Left lobe of liver (tissue), 2 donors: ENCODE results near the gene HELZ2. TPM values are rescaled to one million over a fixed set of nuclear protein-coding genes. Genes with fewer than 3 reads are reported as not detected.
A peak's percentile ranks its signal among the peaks of the same experiment; 100 is the strongest.
"Not testable (repeated sequence)": the region's sequence is repeated elsewhere in the genome, so short reads cannot be mapped to it uniquely, and the experiment has no call there.

Experiments used
- ATAC-seq: fragments of 200-7000 bp; cut with Tn5 transposase; one replicate; pipeline ENCODE4 v1.9.1; 2020; ENCODE audit warnings: mild to moderate bottlenecking, moderate library complexity
- DNase-seq: peaks from one replicate; pipeline ENCODE4 v3.0.0-alpha.2; 2020; ENCODE audit warnings: low spot score
- total RNA-seq: library from RNA; stranded (reverse); gene quantifications from one replicate; pipeline ENCODE4 v1.2.1, GENCODE V29; 2021
- donor health status: DM: no; HTN: no; CAD: no; lungs with moderate emphysema.
- donor health status: DM: no; HTN: yes; CAD: no.

HELZ2 gene
- total RNA-seq = 18.1 TPM

- peak; percentile 83 for DNase-seq
- ATAC-seq = peak; percentile 83
These were observed at the start of gene HELZ2 for GRCh38 chr20:63574156-63574828. TSS of gene HELZ2 (minus strand) at chr20:63574239. CDS start at chr20:63572385, 1,854 bp downstream.

- ATAC-seq = no peak
- no peak for DNase-seq
These were observed 48.7 kb upstream of the HELZ2 start for GRCh38 chr20:63622732-63623131.

GRCh38 chr20:63622096-63622495 lies 48.1 kb upstream of the HELZ2 start:
- ATAC-seq (no peak), DNase-seq (no peak)

GRCh38 chr20:63620991-63621390 lies 47.0 kb upstream of the HELZ2 start:
- no peak for DNase-seq
- no peak for ATAC-seq

GRCh38 chr20:63619505-63619904 lies 45.5 kb upstream of the HELZ2 start:
- no peak for ATAC-seq
- DNase-seq = no peak

- ATAC-seq (no peak), DNase-seq (no peak)
These were observed 45.0 kb upstream of the HELZ2 start for GRCh38 chr20:63619086-63619485.

- DNase-seq = no peak
- ATAC-seq = no peak
These were observed 44.4 kb upstream of the HELZ2 start for GRCh38 chr20:63618291-63618980.

- ATAC-seq = no peak
- no peak for DNase-seq
These were observed 43.8 kb upstream of the HELZ2 start for GRCh38 chr20:63617876-63618265.

- no peak for DNase-seq
- ATAC-seq = no peak
These were observed 43.2 kb upstream of the HELZ2 start for GRCh38 chr20:63617092-63617875.

- not testable (repeated sequence) for DNase-seq, ATAC-seq
These were observed 40.0 kb upstream of the HELZ2 start for GRCh38 chr20:63613863-63614594.

GRCh38 chr20:63612276-63612931 lies 38.4 kb upstream of the HELZ2 start:
- no peak for ATAC-seq
- no peak for DNase-seq

GRCh38 chr20:63611646-63612045 lies 37.6 kb upstream of the HELZ2 start:
- DNase-seq (no peak), ATAC-seq (no peak)

GRCh38 chr20:63610581-63611435 lies 36.8 kb upstream of the HELZ2 start:
- DNase-seq = no peak

GRCh38 chr20:63606686-63607085 lies 32.6 kb upstream of the HELZ2 start:
- ATAC-seq = no peak
- DNase-seq = no peak

More at GRCh38 chr20:63610581-63611435, 36.8 kb upstream of the HELZ2 start:
- ATAC-seq = no peak

GRCh38 chr20:63602321-63602720 lies 28.3 kb upstream of the HELZ2 start:
- DNase-seq = no peak
- no peak for ATAC-seq

GRCh38 chr20:63601679-63602078 lies 27.6 kb upstream of the HELZ2 start:
- not testable (repeated sequence) for DNase-seq, ATAC-seq

GRCh38 chr20:63599396-63600050 lies 25.5 kb upstream of the HELZ2 start:
- DNase-seq = no peak
- no peak for ATAC-seq

GRCh38 chr20:63598479-63599395 lies 24.7 kb upstream of the HELZ2 start:
- no peak for DNase-seq
- ATAC-seq = no peak
